Liver (tissue), 3 donors: ENCODE measurements around the gene TBC1D4.
"Not testable (repeated sequence)": the region's sequence is repeated elsewhere in the genome, so short reads cannot be mapped to it uniquely, and the experiment has no call there.

Experiments
- ATF3 ChIP-seq: IDR thresholded peaks from 2 replicates; pipeline ENCODE4 v1.6.1; 2016; ENCODE audit warnings: antibody characterized with exemption
- CTCF ChIP-seq: fragments of 150-350 bp; IDR thresholded peaks from 2 replicates; pipeline ENCODE4 v1.5.1; 2017; ENCODE audit warnings: improper control_type of control experiment, low read depth, low read length; ENCODE audit not compliant: missing input control
- EGR1 ChIP-seq, 2 donors: IDR thresholded peaks; 2 replicates each; pipeline ENCODE4 v1.6.1; 2016 to 2018; ENCODE audit warnings: antibody characterized with exemption in 2 of 2, low read depth in 2 of 2
- FOXA1 ChIP-seq: IDR thresholded peaks from 2 replicates; pipeline ENCODE4 v1.6.1; 2016; ENCODE audit warnings: antibody characterized with exemption
- GABPA ChIP-seq, 2 donors: IDR thresholded peaks in 1 of 2; conservative IDR thresholded peaks in 1 of 2; 2 replicates each; pipeline ENCODE4 v1.6.1; 2016; ENCODE audit warnings: antibody characterized with exemption in 2 of 2, mild to moderate bottlenecking in 1 of 2, moderate library complexity in 1 of 2
- HNF4A ChIP-seq, 2 donors: conservative IDR thresholded peaks; 2 replicates each; pipeline ENCODE4 v1.6.1; 2016; ENCODE audit warnings: antibody characterized with exemption in 2 of 2, mild to moderate bottlenecking in 2 of 2
- MAX ChIP-seq: IDR thresholded peaks from 2 replicates; pipeline ENCODE4 v1.6.1; 2016; ENCODE audit warnings: antibody characterized with exemption
- REST ChIP-seq: IDR thresholded peaks from 2 replicates; pipeline ENCODE4 v1.6.1; 2016; ENCODE audit warnings: antibody characterized with exemption, mild to moderate bottlenecking
- YY1 ChIP-seq: IDR thresholded peaks from 2 replicates; pipeline ENCODE4 v1.6.1; 2016; ENCODE audit warnings: antibody characterized with exemption, mild to moderate bottlenecking
- donor health status: healthy.
- donor health status: healthy.

- TF ChIP-seq CTCF; YY1; MAX; REST; EGR1 (IDR thresholded peaks at IDR 0.05; ENCODE audit: low read depth in 2 of 2); ATF3; GABPA (IDR thresholded peaks at IDR 0.05 in 1 of 2, conservative IDR thresholded peaks at IDR 0.05 in 1 of 2); FOXA1; HNF4A (conservative IDR thresholded peaks at IDR 0.05): not testable (repeated sequence)
Measured at GRCh38 chr13:75351538-75351937, 130.4 kb downstream of the TBC1D4 start.
